ENCODE measurements around the gene RNF103.

DNA sequence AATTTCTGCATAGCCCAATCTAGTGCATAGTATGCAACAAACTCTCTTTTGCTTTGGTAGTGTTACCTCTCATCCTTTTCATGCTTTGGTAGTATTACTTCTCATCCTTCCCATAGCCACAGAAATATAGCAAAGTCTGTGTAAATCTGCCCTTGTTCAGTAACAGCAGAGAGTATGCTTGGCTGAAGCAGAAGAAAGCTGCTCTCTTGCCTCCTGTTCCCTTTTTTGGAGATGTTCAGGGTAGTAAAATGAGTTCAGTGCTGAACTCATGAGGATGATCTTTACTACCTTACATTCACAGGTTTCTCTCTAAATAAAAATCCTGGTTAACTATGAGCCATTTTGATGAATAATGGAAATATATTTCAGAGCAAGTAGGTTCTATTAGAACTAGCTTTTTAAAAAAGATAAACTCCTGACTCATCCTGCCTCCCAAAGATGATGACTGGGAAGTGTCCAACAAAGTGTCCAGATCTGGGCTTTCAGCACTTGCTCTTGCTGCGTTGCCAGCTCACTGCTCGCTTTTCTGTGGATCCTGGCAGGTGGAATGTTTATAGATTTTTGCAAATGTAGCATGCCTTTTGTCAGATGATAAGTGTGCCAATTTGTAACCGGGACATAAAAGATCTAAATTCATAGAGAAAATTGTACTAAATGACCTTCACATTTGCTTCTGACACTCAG lies 31.0 kb downstream of the RNF103 start:
- TF ChIP-seq EZH2 (optimal IDR thresholded peaks at IDR 0.05; ENCODE audit: low read depth, low read length) (no peak), CTCF (IDR thresholded peaks at IDR 0.05; ENCODE audit: low read length) (no peak)
